ENCODE data around the gene TUBA4A.
"Not testable (repeated sequence)": the region's sequence is repeated elsewhere in the genome, so short reads cannot be mapped to it uniquely, and the experiment has no call there.

Gene TUBA4A

DNA sequence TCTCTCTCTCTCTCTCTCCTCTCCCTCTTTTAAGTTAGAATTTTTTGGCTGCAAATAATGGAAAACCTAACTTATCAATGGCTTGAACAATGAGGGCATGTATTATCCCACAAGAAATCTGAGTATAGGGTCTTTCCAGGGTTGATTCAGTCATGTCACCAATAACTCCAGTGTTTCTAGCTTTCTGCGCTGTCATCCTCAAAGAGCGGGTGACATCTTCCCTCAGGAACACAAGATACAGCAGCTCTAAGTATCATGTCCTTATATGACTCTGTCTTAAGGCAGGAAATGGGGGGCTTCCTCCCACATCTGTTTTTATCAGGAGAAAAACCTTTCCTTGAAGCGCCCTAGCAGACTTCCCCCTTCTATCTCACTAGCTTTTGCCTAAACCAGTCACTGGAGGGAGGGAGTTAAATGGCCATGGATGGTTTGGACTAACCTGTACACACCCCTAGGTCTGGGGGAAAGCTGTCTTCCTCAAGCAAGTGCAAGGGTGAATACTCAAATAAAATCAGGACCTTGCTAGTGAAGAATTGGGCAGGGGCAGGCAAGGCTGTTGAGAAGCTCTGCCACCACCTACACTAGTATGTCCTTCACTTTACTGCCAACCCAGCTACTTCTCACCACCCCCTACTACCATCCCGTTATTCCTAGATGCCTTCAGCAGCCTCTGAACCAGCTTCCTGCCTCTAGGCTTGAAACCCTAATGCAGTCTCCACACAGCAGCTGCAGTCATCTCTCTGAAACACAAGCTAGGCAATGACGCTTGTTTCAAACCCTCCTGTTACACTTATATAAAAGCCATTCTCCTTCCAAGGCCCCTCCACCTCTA is 7.5 kb upstream of the TUBA4A start:
- Histone ChIP-seq H3K9me3 (ENCODE audit: insufficient read depth, low read depth, low read length) (no peaks in the 10 kb centered on the region), H3K27ac (ENCODE audit: low read depth, low read length) (no peak overlapping the region), H3K9ac (ENCODE audit: low read depth, low read length) (no peak overlapping the region), H3K27me3 (ENCODE audit: insufficient read depth, low read length) (peaks cover 31% of the 10 kb centered on the region), H3K4me3 (ENCODE audit: low read length) (no peak overlapping the region), H3K36me3 (ENCODE audit: insufficient read depth, low read length) (no peaks in the 10 kb centered on the region), H3K4me1 (ENCODE audit: insufficient read depth, low read length) (no peaks in the 10 kb centered on the region)
- WGBS: 86% methylated on average over 4 of the region's 5 CpGs

DNA sequence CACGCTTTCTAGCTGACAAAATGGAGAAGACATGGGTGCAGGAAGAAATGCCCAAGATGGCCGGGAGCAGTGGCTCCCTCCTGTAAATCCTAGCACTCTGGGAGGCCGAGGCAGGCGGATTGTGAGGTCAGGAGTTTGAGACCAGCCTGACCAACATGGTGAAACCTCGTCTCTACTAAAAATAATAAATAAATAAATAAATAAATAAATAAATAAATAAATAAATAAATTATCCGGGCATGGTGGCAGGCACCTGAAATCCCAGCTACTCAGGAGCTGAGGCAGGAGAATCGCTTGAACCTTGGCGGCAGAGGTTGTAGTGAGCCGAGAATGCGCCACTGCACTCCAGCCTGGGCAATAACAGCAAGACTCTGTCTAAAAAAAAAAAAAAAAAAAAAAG is 5.2 kb upstream of the TUBA4A start:
- H3K36me3 ChIP-seq (ENCODE audit: insufficient read depth, low read length); H3K4me3 ChIP-seq (ENCODE audit: low read length); H3K9ac ChIP-seq (ENCODE audit: low read depth, low read length); H3K4me1 ChIP-seq (ENCODE audit: insufficient read depth, low read length); H3K27ac ChIP-seq (ENCODE audit: low read depth, low read length); H3K9me3 ChIP-seq (ENCODE audit: insufficient read depth, low read depth, low read length): not testable (repeated sequence)
- H3K27me3 ChIP-seq (ENCODE audit: insufficient read depth, low read length): peaks cover 54% of the 10 kb centered on the region
- WGBS: 86% methylated on average over 9 of the region's 10 CpGs

DNA sequence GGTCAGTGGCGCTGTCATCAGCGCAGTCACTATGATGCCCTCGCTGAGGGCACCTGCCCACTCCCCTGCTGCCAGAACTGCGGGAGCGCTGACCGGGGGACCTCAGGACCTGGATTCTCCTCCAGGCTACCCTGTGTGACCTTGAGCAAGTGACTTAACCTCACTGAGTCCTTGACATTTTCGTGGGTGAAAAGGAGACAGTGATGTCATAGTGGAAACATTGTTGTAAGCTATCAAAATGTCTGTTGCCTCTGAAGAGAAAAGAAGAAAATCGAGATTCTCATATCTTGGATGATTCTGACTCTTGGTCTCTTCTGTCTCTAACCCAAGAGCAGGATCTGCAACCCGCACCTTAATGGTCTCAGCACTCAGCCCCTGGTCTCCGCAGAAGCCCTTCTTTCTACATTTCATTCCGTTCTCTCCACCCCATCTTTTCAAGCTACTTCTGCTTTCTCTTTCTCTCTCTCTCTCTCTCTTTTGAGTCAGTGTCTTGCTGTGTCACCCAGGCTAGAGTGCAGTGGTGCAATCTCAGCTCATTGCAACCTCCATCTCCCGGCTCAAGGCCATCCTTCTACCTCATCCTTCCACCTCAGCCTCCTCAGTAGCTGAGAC is 978 bp upstream of the TUBA4A start:
- Histone ChIP-seq H3K4me1 (ENCODE audit: insufficient read depth, low read length) (peaks cover 9% of the 10 kb centered on the region; the same call in 1 of the 2 replicates), H3K27me3 (ENCODE audit: insufficient read depth, low read length) (peaks cover 64% of the 10 kb centered on the region), H3K36me3 (ENCODE audit: insufficient read depth, low read length) (peaks cover 10% of the 10 kb centered on the region; the same call in 1 of the 2 replicates), H3K9ac (ENCODE audit: low read depth, low read length) (no peak overlapping the region), H3K27ac (ENCODE audit: low read depth, low read length) (no peak overlapping the region), H3K9me3 (ENCODE audit: insufficient read depth, low read depth, low read length) (no peaks in the 10 kb centered on the region), H3K4me3 (ENCODE audit: low read length) (peak overlapping the region; percentile 56)
- WGBS: 30% methylated on average over 12 of the region's 12 CpGs

DNA sequence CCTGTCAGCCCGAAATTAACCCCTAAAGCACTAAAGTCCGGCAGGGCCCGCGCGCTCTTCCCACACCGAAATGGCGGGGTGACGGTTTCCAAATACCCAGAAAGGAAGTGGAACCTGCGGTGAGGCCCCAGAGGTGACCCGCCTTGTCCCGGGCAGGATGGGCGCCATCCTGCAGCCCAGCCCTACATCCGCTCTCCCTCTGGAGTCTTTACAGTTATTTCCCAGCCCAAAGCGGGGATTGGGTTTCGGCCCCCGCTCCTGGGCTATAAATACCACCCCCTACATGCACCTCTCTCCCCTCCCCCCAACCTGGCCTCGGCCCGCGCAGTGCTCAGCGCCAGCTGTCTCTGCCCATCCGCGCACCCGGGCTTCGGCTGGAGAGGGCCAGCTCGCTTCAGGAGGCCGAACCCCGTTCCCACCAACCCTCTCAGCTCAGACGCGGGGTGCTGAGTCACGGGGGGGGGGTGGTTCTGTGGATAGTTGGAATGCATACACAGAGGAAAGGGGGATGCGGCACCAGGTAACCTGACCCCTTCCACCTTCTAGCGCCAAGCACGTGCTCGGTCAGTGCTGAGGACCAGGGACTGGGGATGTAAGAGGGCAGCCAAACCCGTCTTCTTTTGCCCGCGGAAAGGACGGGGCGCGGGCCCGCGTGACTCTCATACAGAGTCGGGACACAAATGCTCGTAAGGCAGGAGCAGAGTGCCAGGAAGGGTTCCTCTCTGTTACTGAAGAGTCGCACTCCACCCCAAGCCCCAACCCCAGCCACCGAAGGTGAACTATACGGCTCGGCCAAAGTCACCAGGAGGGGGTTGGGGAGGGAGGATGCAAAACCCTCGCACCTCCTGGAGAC is 592 bp downstream of the TUBA4A start, which contains the start of gene TUBA4B:
Gene TUBA4B (plus strand): TSS at position 344 of the 853 bp plus-strand sequence. CDS start 165 bp downstream, at position 509.
- WGBS: 2% methylated on average over 46 of the region's 49 CpGs
- Histone ChIP-seq H3K9me3 (ENCODE audit: insufficient read depth, low read depth, low read length) (no peaks in the 10 kb centered on the region), H3K4me3 (ENCODE audit: low read length) (peak within 1 kb of the TSS; percentile 56), H3K4me1 (ENCODE audit: insufficient read depth, low read length) (peaks cover 9% of the 10 kb centered on the region; the same call in 1 of the 2 replicates), H3K36me3 (ENCODE audit: insufficient read depth, low read length) (peaks cover 14% of the 10 kb centered on the region; the same call in 1 of the 2 replicates), H3K27ac (ENCODE audit: low read depth, low read length) (no peak within 1 kb of the TSS), H3K9ac (ENCODE audit: low read depth, low read length) (peak within 1 kb of the TSS; percentile 45), H3K27me3 (ENCODE audit: insufficient read depth, low read length) (peaks cover 59% of the 10 kb centered on the region)

DNA sequence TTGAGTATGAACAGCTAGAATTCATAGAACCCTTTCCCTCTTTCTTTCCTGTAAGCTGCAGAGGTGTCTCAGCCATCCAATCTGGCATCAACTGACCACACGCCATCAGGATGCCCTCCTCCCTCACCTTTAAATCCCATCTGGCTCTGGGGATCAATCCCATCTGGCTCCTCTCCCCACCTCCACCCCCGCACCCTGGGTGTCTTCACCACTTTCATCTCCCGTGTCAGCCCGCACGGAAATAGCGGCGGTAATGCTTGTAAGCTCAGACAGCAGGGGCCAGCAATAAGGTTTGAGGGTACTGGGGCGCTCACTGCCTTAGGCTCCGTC is 1.2 kb downstream of the TUBA4A start:
- Histone ChIP-seq H3K9ac (ENCODE audit: low read depth, low read length) (peak overlapping the region; percentile 45; the same call in 1 of the 2 replicates), H3K9me3 (ENCODE audit: insufficient read depth, low read depth, low read length) (no peaks in the 10 kb centered on the region), H3K27me3 (ENCODE audit: insufficient read depth, low read length) (peaks cover 59% of the 10 kb centered on the region), H3K27ac (ENCODE audit: low read depth, low read length) (no peak overlapping the region), H3K36me3 (ENCODE audit: insufficient read depth, low read length) (peaks cover 19% of the 10 kb centered on the region; the same call in 1 of the 2 replicates), H3K4me3 (ENCODE audit: low read length) (peak overlapping the region; percentile 56), H3K4me1 (ENCODE audit: insufficient read depth, low read length) (peaks cover 9% of the 10 kb centered on the region; the same call in 1 of the 2 replicates)
- 12% methylated on average over 9 of the region's 9 CpGs for WGBS

DNA sequence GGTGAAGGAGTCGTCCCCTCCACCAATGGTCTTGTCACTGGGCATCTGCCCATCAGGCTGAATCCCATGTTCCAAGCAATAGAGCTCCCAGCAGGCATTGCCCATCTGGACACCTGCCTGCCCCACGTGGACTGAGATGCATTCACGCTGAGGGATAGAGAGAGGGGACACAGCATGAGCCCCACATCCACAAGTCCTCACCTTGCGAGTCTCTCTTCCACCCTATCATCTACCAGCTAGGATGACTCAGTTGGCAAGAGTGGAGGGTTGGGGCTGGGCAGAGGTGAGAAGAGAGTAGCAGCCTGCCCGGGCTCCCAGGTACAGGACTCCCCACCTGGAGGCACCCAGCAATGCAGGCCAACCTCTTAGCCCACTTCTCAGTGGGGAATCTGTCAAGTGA is 1.6 kb downstream of the TUBA4A start:
- Histone ChIP-seq H3K4me3 (ENCODE audit: low read length) (peak overlapping the region; percentile 56), H3K27me3 (ENCODE audit: insufficient read depth, low read length) (peaks cover 59% of the 10 kb centered on the region), H3K36me3 (ENCODE audit: insufficient read depth, low read length) (peaks cover 21% of the 10 kb centered on the region; the same call in 1 of the 2 replicates), H3K9me3 (ENCODE audit: insufficient read depth, low read depth, low read length) (no peaks in the 10 kb centered on the region), H3K4me1 (ENCODE audit: insufficient read depth, low read length) (peaks cover 9% of the 10 kb centered on the region; the same call in 1 of the 2 replicates), H3K27ac (ENCODE audit: low read depth, low read length) (no peak overlapping the region), H3K9ac (ENCODE audit: low read depth, low read length) (no peak overlapping the region)
- 55% methylated on average over 4 of the region's 5 CpGs for WGBS

DNA sequence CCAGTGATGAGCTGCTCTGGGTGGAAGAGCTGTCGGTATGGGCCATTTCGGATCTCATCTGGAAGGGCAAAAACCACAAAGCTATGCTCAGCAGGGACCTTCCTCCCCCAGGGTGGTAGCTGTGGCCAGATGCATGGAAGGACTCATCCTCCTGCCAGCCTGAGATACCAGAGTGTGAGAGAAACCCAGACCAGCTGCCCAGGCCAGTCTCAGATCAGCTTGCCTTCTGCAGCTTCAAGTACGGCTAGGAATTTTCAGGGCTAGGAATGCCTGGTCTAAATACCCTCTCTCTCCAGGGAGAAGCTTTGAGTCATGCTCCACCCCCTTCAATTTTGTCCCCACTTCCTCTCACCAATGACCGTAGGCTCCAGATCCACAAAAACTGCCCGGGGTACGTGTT is 2.1 kb downstream of the TUBA4A start:
- WGBS: 76% methylated on average over 6 of the region's 6 CpGs
- no peaks in the 10 kb centered on the region for H3K9me3 ChIP-seq (ENCODE audit: insufficient read depth, low read depth, low read length)
- H3K36me3 ChIP-seq (ENCODE audit: insufficient read depth, low read length): peaks cover 21% of the 10 kb centered on the region; the same call in 1 of the 2 replicates
- H3K27ac ChIP-seq (ENCODE audit: low read depth, low read length): no peak overlapping the region
- peaks cover 56% of the 10 kb centered on the region for H3K27me3 ChIP-seq (ENCODE audit: insufficient read depth, low read length)
- H3K4me3 ChIP-seq (ENCODE audit: low read length): no peak overlapping the region
- H3K9ac ChIP-seq (ENCODE audit: low read depth, low read length): no peak overlapping the region
- H3K4me1 ChIP-seq (ENCODE audit: insufficient read depth, low read length): peaks cover 9% of the 10 kb centered on the region; the same call in 1 of the 2 replicates

DNA sequence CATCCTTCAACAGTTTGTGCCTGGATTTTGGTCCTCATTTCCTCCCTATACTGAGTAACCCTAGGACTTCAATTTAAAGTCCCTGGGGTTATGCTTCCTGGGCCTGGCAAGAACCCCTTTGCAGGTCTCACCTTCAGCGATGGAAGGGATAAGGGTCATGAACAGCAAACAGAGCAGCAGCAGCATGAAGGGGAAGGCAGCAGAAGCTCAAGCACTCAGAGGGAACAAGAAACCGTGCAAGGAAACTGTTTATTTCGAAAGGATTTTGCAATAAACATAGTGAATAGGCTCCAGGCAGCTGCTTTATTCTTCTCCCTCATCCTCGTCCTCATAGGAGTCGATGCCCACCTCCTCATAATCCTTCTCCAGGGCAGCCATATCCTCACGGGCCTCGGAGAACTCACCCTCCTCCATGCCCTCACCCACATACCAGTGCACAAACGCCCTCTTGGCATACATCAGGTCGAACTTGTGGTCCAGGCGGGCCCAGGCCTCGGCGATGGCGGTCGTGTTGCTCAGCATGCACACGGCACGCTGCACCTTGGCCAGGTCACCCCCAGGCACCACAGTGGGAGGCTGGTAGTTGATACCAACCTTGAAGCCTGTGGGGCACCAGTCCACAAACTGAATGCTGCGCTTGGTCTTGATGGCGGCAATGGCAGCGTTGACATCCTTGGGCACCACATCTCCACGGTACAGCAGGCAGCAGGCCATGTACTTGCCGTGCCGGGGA is 3.5 kb downstream of the TUBA4A start:
- 93% methylated on average over 22 of the region's 22 CpGs for whole genome bisulfite sequencing
- Histone ChIP-seq H3K4me1 (ENCODE audit: insufficient read depth, low read length) (peaks cover 13% of the 10 kb centered on the region; the same call in 1 of the 2 replicates), H3K27ac (ENCODE audit: low read depth, low read length) (no peak overlapping the region), H3K9ac (ENCODE audit: low read depth, low read length) (no peak overlapping the region), H3K27me3 (ENCODE audit: insufficient read depth, low read length) (peaks cover 42% of the 10 kb centered on the region), H3K4me3 (ENCODE audit: low read length) (no peak overlapping the region), H3K36me3 (ENCODE audit: insufficient read depth, low read length) (peaks cover 21% of the 10 kb centered on the region; the same call in 1 of the 2 replicates), H3K9me3 (ENCODE audit: insufficient read depth, low read depth, low read length) (no peaks in the 10 kb centered on the region)

DNA sequence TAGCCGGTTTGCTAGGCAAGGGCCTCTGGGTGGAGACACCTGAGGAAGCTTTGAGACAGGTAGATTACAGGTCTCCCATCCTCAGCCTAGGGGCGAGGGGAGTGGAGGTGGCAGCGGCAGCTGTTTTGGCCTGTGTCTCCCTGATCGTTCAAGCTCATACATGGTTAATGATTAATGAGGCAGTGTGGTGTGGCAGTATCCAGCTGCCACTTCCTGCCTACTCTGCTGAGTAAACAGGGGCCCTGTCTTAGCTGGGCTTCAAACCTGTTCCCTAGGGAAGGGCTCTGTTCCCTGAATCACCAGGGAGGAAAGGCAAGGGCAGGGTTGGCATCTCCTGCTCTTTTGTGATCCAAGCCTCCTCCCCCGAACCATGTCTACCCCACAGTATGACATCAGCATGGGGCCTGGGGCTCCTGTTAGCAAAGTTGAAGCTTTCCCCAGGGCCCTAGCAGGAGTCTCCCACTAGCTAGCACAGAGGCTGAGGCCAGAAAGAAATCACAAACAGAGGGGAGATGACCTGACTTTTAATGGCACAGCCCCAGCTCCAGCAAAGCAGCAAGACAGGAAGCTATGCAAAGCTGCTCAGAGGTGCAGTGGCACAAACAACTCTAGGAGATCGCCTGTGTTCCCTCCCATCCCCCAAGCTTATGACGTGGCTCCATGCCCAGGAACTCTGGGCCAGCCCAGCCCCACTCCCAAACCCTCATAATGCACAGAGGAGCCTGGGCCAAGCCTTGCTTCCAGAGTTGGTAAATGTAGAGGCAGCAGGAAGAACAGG is 4.3 kb downstream of the TUBA4A start:
- no peak overlapping the region for H3K9ac ChIP-seq (ENCODE audit: low read depth, low read length)
- no peak overlapping the region for H3K4me3 ChIP-seq (ENCODE audit: low read length)
- WGBS: 65% methylated on average over 7 of the region's 7 CpGs
- peaks cover 34% of the 10 kb centered on the region for H3K27me3 ChIP-seq (ENCODE audit: insufficient read depth, low read length)
- H3K36me3 ChIP-seq (ENCODE audit: insufficient read depth, low read length): peaks cover 21% of the 10 kb centered on the region; the same call in 1 of the 2 replicates
- no peaks in the 10 kb centered on the region for H3K9me3 ChIP-seq (ENCODE audit: insufficient read depth, low read depth, low read length)
- peaks cover 13% of the 10 kb centered on the region; the same call in 1 of the 2 replicates for H3K4me1 ChIP-seq (ENCODE audit: insufficient read depth, low read length)
- peak overlapping the region; percentile 34; the same call in 1 of the 2 replicates for H3K27ac ChIP-seq (ENCODE audit: low read depth, low read length)

DNA sequence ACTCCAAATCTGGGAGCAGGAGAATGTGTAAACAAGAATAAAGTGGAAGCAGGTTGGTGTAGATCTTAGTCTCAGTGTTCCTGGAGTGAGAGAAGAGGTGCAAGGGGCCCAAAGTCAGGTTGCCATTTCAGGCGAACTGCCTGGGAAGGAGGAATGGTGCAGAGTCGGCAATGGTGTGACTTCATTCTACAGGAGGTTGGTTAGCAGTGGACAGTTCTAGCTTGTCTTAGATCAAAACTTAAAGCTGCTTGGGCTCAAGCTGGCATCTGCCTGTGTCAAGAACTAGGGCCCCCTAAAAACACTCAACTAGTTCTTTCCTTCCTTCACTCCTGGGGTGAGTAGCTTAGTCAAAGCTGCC is 4.9 kb downstream of the TUBA4A start:
- H3K4me1 ChIP-seq (ENCODE audit: insufficient read depth, low read length): peaks cover 13% of the 10 kb centered on the region; the same call in 1 of the 2 replicates
- H3K27ac ChIP-seq (ENCODE audit: low read depth, low read length): peak overlapping the region; percentile 34; the same call in 1 of the 2 replicates
- peaks cover 28% of the 10 kb centered on the region for H3K27me3 ChIP-seq (ENCODE audit: insufficient read depth, low read length)
- H3K9me3 ChIP-seq (ENCODE audit: insufficient read depth, low read depth, low read length): no peaks in the 10 kb centered on the region
- WGBS: 91% methylated on average over 2 of the region's 2 CpGs
- H3K9ac ChIP-seq (ENCODE audit: low read depth, low read length): no peak overlapping the region
- H3K36me3 ChIP-seq (ENCODE audit: insufficient read depth, low read length): peaks cover 21% of the 10 kb centered on the region; the same call in 1 of the 2 replicates
- H3K4me3 ChIP-seq (ENCODE audit: low read length): no peak overlapping the region
